Liver (tissue), 2 donors: ENCODE results near the gene SIN3B.

ENCODE experiments used
- YY1 ChIP-seq: IDR thresholded peaks from 2 replicates; pipeline ENCODE4 v1.6.1; 2016; ENCODE audit warnings: antibody characterized with exemption, mild to moderate bottlenecking
- TF ChIP-seq, protein P1 (sequence below): fragments of 150-350 bp; IDR thresholded peaks from 2 replicates; pipeline ENCODE4 v1.5.1; 2017; ENCODE audit warnings: improper control_type of control experiment, low read depth, low read length; ENCODE audit not compliant: missing input control
- donor health status: healthy.

DNA sequence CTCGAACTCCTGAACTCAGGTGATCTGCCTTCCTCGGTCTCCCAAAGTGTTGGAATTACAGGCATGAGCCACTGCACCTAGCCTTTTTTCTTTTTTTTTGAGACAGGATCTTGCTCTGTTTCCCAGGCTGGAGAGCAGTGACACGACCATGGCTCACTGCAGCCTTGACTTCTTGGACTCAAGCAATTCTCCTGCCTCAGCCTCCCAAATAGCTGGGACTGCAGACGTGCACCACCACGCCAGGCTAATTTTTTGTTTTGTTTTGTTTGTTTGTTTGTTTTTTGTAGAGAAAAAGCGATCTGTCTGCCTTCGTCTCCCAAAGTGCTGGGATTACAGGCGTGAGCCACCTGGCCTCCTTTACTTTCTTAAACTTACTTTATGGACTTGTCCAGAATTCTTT, 6.5 kb upstream of the SIN3B start:
- TF ChIP-seq, protein P1, sequence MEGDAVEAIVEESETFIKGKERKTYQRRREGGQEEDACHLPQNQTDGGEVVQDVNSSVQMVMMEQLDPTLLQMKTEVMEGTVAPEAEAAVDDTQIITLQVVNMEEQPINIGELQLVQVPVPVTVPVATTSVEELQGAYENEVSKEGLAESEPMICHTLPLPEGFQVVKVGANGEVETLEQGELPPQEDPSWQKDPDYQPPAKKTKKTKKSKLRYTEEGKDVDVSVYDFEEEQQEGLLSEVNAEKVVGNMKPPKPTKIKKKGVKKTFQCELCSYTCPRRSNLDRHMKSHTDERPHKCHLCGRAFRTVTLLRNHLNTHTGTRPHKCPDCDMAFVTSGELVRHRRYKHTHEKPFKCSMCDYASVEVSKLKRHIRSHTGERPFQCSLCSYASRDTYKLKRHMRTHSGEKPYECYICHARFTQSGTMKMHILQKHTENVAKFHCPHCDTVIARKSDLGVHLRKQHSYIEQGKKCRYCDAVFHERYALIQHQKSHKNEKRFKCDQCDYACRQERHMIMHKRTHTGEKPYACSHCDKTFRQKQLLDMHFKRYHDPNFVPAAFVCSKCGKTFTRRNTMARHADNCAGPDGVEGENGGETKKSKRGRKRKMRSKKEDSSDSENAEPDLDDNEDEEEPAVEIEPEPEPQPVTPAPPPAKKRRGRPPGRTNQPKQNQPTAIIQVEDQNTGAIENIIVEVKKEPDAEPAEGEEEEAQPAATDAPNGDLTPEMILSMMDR, result no peak
- no peak for TF ChIP-seq YY1
